HG02870 (cell line): ENCODE results near the gene YEATS4.

Experiments used
- ATAC-seq: cut with Tn5 transposase; IDR thresholded peaks from one replicate; pipeline ENCODE4 v1.9.1; 2021; ENCODE audit warnings: mild to moderate bottlenecking, moderate library complexity; ENCODE audit not compliant: unreplicated experiment

YEATS4 gene

GRCh38 chr12:69388371-69388770 lies 28.8 kb downstream of the YEATS4 start:
- ATAC-seq: no peak

GRCh38 chr12:69389831-69390230 lies 30.3 kb downstream of the YEATS4 start:
- no peak for ATAC-seq

GRCh38 chr12:69392179-69392928 lies 32.8 kb downstream of the YEATS4 start:
- ATAC-seq: peak; percentile 94

- ATAC-seq: no peak
Observed at GRCh38 chr12:69396041-69396440, 36.5 kb downstream of the YEATS4 start.

GRCh38 chr12:69396963-69397362 lies 37.4 kb downstream of the YEATS4 start:
- no peak for ATAC-seq

GRCh38 chr12:69397978-69398377 lies 38.4 kb downstream of the YEATS4 start:
- ATAC-seq: no peak

- no peak for ATAC-seq
Observed at GRCh38 chr12:69401940-69402339, 42.4 kb downstream of the YEATS4 start.

- no peak for ATAC-seq
Observed at GRCh38 chr12:69404851-69405565, 45.5 kb downstream of the YEATS4 start.

- ATAC-seq: no peak
Observed at GRCh38 chr12:69405566-69405865, 46.0 kb downstream of the YEATS4 start.

GRCh38 chr12:69406217-69406616 lies 46.7 kb downstream of the YEATS4 start:
- no peak for ATAC-seq

- no peak for ATAC-seq
Observed at GRCh38 chr12:69410571-69410970, 51.0 kb downstream of the YEATS4 start.

- no peak for ATAC-seq
Observed at GRCh38 chr12:69412655-69413054, 53.1 kb downstream of the YEATS4 start.

GRCh38 chr12:69415471-69416275 lies 56.1 kb downstream of the YEATS4 start:
- ATAC-seq: no peak

- no peak for ATAC-seq
Observed at GRCh38 chr12:69417231-69417630, 57.7 kb downstream of the YEATS4 start.

GRCh38 chr12:69417741-69418167 lies 58.2 kb downstream of the YEATS4 start:
- ATAC-seq: no peak

- ATAC-seq: no peak
Observed at GRCh38 chr12:69419701-69420100, 60.2 kb downstream of the YEATS4 start.

- no peak for ATAC-seq
Observed at GRCh38 chr12:69421548-69421947, 62.0 kb downstream of the YEATS4 start.

- no peak for ATAC-seq
Observed at GRCh38 chr12:69423037-69423905, 63.7 kb downstream of the YEATS4 start.

GRCh38 chr12:69425417-69425816 lies 65.9 kb downstream of the YEATS4 start:
- ATAC-seq: no peak

GRCh38 chr12:69428351-69429073 lies 69.0 kb downstream of the YEATS4 start:
- no peak for ATAC-seq
